HG02840 (cell line): ENCODE measurements around the gene FAM217B.

Experiments used
- ATAC-seq: cut with Tn5 transposase; IDR thresholded peaks from one replicate; pipeline ENCODE4 v1.9.1; 2021; ENCODE audit warnings: mild to moderate bottlenecking, moderate library complexity, moderate number of reproducible peaks; ENCODE audit not compliant: unreplicated experiment, low FRiP score

FAM217B gene

DNA sequence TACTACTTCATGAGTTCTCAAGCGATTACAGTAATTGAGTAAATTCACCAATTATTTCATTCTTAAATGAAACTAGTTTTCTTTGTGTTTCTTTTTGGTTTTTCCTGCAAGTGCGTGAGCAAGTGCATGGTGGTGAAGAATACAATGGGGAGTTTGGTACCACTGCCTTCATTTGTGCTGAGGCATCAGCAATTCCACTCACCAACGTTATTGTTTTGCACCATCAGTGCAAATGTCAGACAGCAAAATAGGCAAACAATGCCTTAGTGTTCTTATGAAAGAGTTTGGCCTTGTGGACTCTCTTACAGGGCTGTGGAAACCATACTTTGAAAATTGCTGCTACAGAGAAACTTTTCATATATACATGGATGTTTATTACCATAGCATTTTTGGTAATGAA, 26.2 kb downstream of the FAM217B start:
- no peak for ATAC-seq

DNA sequence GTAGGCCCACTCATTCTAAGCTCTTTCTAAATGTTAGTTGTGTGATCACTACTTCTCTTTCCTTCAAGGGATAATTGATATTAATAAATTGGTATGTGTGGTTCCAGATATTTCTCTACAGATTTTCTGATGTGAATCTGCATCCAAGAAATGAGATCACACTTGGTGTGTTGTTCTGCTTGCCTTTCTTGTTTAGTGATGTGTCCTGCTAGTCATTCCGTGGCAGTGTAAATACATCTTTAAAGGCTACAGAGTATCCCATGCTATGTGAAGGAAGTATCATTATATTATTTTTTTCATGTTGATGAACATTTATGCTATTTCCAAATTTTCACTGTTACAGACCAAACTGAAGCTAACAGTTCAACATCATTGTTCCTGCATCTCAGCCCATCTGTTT, 31.2 kb downstream of the FAM217B start:
- no peak for ATAC-seq

GRCh38 chr20:59972037-59972801, 32.0 kb downstream of the FAM217B start:
- ATAC-seq: no peak

- no peak for ATAC-seq
These were observed 36.1 kb downstream of the FAM217B start for GRCh38 chr20:59976156-59976782.

- ATAC-seq: no peak
These were observed 36.9 kb downstream of the FAM217B start for GRCh38 chr20:59977086-59977485.

DNA sequence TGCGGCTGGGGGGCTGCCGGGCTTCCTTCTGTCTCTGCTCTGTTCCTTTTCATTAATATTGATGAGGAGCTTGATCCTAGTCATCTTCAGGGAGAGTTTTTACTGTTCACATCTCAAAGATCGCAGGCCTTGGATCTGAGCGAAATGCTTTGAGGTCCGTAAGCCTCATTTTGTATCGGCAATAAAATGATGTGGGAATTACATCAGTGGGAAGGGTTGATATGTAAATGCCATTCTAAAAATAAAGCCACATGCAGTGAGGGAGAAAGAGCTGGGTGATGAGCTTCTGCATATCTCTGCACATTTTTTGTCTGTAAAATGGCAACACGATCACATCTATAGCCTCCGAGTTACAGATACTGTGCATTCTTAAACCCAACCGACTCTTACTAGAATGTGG, 42.9 kb downstream of the FAM217B start:
- ATAC-seq: no peak

DNA sequence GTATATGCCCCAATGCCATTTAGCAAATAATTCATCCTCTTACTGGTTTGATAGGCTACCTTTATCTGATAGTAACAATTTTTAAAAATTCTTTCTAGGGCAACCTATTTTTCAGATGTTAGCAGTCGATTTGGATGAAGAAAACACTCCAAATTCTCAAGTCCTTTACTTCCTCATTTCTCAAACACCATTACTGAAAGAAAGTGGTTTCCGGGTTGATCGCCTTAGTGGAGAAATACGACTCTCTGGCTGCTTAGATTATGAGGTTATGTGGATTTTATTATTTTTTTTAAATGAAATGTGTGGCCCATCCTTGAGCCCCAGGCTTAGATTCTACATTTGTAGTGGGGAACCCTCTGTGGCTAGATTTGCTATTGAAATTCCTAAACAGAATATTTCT, 44.4 kb downstream of the FAM217B start:
- no peak for ATAC-seq

DNA sequence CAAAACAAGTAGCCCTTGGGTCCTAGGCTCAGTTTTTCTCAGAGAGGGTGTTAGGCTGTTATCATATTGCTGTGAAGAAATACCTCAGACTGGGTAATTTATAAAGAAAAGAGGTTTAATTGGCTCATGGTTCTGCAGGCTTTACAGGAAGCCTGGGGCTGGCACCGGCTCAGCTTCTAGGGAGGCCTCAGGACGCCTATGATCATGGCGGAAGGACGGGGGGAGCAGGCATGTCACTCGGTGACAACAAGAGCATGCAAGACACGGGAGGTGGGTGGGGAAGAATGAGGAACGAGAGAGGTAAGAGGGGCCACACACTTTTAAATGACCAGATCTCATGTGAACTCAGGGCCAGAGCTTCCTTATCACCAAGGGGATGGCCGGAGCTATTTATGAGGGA, 45.0 kb downstream of the FAM217B start:
- ATAC-seq: no peak

GRCh38 chr20:59985864-59986263, 45.7 kb downstream of the FAM217B start:
- ATAC-seq: no peak

DNA sequence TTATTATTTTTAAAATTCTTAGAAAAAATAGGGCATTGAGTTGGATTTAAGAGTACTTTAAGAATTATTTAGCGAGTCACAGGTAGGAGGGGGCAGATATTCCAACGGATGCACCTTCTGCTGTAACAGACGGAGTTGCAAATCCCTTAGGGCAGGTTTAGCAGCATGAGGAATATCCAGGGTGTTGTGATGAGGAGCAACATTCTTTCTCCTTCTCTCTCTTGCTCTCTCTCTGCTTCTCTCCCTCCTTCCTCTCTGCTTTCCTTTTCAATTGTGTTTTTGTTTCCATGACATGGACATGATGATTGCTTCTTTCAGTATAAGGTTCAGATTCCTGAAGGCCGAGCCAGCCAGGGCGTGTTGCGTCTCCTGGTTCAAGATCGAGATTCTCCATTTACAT, 46.9 kb downstream of the FAM217B start:
- no peak for ATAC-seq

DNA sequence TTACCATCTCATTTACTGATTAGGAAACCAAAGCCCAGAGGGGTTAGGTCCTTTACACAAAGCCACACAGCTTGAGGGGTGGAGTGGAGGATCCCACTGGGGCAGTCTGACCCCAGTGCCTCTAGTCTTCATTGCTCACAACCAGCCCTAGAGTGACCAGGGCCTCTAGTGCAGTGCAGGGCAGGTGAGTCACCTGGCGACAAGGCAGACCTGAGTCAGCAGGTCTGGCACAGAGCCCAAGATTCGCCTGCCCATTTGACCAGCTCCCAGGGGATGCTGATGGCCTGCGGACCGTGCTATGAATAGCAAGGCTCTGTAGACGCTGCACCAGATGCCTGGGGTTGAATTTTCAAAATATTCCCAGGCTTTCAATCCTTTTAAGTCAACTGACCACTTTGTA, 48.0 kb downstream of the FAM217B start:
- ATAC-seq: no peak

DNA sequence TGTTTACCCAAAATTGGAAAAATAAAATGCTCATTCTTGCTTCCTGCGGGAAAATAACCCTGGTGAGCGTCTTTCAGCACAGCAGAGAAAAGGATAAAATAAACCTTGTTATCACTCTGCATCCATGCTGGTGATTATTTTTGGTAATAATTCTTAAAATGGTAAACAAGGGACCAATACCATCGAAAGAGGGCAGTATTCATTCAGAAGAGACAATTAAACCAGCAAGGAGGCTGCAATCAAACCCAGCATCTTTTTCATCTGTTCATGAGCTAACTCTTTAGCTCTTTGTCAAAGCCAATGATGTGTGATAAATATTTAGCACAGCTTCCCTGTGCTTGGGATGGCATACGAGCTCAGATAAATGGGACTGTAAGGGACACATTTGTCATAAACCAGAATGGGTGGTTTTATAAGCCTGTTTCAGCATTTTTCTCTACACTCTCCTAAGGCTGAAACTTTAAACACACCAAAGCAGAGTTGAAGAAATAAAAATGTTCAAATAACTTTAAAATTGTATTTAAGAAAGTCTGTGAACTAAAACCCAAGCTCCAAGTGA, 52.4 kb downstream of the FAM217B start:
- no peak for ATAC-seq

DNA sequence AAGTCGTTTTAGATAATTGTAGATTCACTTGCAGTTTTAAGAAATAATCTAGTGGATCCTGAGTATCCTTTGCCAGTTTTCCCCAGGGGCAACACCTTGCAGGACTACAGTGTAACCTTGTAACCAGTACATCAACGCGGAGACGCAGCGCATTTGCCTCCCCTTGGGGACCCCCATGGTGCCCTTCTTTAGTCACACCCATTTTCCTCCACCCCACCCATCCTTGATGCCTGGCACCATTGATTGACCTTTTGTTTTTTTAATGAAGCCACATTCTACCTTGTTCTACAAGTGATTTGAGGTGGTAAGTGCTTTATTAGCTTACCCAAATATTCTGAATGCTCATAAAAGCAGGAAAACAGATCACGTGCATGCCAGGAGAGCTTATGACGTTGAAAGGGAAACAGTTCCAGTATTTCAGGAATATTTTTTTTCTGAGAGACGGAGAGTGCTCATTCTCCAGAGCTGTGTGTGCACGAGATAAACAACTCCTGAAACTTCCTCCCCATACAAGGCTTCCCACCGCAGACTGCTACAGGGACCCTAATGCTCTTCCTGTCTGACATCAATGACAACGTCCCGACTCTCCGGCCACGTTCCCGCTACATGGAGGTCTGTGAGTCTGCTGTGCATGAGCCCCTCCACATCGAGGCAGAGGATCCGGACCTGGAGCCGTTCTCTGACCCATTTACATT, 53.7 kb downstream of the FAM217B start:
- ATAC-seq: no peak

GRCh38 chr20:59994697-59995122, 54.5 kb downstream of the FAM217B start:
- no peak for ATAC-seq

GRCh38 chr20:59996108-59996507, 55.9 kb downstream of the FAM217B start:
- no peak for ATAC-seq

DNA sequence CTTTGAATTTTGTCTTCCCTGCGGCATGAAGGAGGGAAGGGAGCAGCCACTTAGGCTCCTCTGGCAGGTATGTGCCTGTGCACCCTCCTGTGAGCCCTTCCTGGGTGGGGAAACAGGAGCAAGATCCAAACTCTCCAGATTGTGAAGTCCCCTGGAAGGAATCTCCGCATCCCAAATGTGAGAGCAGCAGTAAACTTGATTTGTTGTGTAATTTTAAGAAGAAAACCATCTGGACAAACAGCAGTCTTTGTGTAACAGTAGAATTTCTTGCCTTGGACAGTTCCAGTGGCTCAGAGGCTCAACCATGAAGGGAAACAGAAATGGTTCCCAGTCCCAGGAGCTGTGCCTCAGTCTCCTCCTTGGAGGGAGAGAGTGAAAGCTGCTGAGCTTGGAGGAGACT, 57.7 kb downstream of the FAM217B start:
- no peak for ATAC-seq
